GM18498 (cell line): ENCODE results near the gene AIP.
"Not testable (repeated sequence)": the region's sequence is repeated elsewhere in the genome, so short reads cannot be mapped to it uniquely, and the experiment has no call there.

Source experiments
- ATAC-seq: cut with Tn5 transposase; IDR thresholded peaks from one replicate; pipeline ENCODE4 v1.9.1; 2021; ENCODE audit warnings: mild to moderate bottlenecking, moderate library complexity; ENCODE audit not compliant: unreplicated experiment

The AIP gene

DNA sequence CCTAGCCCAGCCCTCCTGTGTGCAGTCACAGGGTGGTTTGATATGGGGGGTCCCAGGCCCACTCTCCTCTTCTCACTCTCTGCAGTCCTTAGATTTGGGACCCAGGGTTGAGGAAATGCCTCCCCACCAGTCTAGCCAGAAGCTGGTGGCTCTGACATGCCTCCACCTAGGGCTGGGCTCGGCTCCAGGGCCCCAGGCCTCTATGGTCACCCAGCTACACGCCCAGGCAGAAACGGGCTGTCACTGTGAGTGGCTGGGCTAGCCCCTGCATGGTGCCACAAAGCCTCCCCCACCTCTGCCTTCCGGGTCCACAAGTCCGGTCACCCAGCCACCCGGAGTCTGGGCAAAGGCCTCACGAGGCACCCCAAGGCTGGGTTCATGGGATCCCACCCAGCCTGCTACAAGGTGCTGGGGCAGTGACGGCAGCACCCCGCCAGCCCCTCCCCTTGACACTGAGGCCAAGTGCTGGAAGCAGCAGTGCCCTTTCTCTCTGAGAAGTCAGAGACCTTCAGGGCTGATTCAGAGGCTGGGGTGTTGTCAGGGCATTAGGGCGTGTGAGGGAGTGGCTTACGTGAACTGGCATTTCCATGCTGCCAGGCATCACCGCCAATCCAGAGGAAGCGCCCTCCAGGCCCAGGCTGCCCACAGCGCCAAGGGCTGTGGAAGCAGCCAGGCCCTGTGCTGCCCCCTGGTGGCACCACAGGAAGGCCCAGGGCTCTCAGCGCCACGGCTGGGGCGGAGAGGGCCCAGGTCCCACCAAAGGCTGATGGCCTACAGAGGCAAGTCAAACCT is 23.0 kb downstream of the AIP start:
- ATAC-seq: peak; percentile 22

DNA sequence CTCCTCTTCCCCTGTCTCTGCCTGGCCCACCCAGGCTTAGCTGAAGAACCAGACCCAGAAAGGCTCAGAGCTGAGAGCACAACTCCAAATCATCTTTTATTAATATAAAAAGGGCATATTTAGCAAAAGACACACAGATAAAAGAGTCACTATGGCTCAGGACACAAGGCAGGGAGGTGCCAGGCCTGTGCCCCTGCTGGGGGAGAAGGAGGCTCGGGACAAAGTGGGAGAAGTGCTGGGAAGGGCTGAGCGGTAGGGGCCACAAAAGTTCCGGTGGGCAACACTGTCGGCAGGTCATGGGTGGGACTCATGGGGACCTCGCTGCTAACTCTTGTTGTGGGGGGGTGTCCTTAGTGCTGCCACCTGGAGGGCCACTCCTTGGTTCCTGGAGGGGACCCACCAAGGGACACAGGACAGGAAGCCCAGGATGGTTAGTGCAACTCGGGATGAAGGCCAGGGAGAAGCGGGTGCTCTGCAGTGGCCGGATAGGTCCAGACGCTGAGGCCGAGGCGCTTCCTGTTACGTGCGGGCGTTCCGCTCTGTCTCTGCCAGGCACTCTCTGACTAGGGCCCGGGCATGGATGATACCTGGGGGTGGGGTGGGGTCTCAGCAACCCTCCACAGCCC is 23.7 kb downstream of the AIP start:
- no peak for ATAC-seq

DNA sequence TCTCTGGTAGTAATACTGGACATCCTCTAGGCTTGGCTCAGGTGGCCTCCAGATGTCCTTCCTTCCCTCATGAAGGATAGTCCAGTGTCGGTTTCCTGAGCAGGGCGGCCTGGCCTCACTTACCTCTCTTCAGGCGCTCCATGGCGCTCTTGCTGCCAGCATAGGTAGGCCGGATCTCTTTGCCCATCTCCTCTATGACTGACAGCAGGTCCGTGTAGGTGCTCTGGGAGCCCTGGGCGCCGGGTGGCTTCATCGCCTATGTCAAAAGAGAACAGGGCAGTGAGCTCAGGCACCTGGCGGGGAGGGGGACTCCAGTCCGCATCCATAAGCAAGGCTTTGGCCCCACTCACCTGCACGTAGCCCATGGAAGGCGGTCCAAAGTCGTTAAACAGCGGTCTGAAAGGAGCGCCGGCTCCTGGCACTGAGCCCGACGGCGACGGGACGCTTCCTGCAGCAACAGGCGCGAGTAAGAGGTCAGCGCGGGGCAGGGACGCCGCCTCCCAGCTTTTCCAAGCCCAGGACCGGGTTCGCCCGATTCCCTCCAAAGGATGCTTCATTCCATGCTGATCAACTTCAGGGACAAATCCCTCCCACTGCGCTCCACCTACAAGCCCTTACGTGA is 24.5 kb downstream of the AIP start:
- no peak for ATAC-seq

DNA sequence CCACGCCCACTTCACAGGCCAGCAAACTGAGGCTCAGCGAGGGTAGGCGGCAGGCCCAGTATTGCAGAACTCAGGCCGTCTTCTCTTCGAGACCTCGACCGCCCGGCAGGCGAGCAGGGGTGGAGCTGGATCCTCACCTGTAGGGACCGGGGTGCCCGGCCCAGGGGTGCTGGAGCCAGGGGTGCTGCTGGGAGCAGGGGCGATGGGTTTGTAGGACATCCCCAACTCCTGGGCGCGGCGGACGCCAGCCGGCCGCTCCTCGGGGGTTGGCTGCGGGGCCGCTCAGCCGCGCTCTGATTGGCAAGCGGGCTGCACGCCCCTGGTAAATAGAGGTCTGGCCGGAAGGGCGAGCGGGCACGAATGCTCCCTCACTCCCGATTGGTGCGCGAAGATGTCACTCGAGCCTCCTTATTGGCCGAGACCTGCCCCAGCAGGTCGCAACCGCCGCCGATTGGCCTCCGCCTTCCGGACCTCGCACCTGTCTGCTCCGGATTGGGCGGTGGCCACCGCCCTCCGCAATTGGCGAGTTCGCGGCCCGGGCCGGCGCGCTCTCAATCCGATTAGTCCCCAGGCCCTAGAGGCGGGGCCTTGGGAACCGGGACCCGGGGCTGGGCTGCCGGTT is 25.1 kb downstream of the AIP start, which contains the start of gene CDK2AP2:
TSS of gene CDK2AP2 (minus strand) at position 299 of the 622 bp plus-strand sequence. CDS start at position 219, 80 bp downstream.
- ATAC-seq: peak; percentile 79

DNA sequence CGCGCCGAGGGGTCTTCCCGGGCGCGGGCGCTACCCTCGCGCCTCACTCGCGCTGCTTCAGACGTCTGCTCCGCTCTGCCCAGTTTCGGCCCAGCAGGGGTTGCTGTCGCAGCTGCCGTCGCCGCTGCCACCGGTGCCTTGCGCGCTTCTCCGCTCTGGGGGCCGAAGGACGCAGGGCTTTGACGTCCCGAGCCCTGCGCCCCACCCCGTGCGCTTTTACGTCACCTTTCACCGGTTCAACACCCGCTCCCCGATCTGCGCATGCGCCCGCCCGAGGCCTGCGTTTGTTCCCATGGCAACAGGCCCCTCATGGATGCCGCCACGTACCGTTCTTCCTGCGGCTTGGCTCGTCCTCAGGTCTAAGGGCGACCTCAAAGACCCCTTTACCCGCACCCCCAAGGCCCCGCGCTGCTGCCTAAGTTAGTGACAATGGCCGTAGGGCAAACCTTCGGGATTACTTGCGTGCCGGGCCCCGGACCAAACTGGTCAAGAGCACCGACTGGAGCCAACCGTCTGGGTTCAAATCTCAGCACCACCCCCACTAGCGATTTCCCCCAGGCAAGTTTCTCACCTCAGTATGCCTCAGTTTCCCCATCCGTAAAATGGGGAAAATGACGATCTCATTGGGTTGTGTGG is 25.8 kb downstream of the AIP start:
- ATAC-seq: peak; percentile 51

DNA sequence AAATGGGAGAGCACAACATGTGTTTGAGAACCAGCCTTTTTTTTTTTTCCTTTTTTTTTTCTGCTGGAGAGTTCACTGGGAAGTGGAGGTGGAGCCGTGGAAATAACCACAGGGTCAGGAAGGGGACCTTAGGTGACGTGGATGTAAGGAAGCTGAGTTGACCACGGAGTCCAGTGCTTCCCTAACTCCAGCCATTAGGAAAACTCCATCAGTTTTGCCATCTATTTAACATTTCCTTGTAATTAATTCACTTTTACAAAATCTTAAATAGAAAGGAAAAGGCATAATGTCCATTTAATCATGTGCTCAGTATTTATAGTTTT is 27.2 kb downstream of the AIP start:
- no peak for ATAC-seq

DNA sequence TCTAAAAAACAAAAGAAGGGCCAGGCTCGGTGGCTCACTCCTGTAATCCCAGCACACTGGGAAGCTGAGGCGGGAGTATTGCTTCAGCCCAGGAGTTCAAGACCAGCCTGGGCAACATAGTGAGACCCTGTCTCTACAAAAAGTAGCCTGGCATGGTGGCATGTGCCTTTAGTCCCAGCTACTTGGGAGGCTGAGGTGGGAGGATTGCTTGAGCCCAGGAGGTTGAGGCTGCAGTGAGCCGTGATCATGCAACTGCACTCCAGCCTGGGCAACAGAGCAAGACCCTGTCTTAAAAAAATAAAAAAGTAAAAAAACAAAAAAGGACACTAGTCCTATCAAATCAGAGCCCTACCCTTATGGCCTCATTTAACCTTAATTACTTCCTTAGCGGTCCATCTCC is 28.7 kb downstream of the AIP start:
- not testable (repeated sequence) for ATAC-seq

DNA sequence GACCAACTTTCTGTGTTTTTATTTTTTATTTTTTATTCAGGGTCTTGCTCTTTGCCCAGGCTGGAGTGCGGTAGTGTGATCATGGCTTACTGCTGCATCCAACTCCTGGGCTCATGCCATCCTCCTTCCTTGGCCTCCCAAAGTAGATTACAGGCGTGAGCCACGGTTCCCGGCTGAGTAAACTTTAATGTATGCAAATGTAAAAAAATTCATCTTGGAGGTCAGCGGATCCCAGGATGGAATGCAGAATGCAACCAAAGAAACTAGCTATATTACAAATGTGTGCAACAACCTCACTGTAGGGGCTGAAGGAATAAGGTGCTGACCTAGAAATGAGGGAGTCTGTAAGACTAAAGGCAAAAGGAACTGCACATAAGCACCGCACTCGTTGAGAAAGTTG is 31.3 kb downstream of the AIP start:
- ATAC-seq: no peak

DNA sequence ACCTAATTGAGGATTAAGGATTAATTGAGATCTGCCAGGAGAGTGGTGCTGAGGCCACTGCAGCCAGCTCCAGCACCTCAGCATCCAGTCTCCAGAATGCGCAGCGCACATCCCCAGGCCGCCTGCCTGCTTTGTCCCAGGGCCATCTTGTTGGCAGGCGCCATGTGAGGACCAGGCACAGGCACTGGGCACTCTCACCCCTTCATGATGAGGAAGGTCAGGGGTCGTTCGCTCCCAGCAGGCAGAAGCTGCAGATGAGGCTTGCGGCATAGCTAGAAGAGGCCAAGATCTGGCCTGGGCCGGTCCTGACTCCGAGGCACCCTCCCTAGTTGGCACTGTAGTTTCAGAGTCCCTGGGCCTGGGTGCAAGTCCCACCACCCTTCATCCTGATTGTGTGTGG is 34.0 kb downstream of the AIP start:
- ATAC-seq: no peak

DNA sequence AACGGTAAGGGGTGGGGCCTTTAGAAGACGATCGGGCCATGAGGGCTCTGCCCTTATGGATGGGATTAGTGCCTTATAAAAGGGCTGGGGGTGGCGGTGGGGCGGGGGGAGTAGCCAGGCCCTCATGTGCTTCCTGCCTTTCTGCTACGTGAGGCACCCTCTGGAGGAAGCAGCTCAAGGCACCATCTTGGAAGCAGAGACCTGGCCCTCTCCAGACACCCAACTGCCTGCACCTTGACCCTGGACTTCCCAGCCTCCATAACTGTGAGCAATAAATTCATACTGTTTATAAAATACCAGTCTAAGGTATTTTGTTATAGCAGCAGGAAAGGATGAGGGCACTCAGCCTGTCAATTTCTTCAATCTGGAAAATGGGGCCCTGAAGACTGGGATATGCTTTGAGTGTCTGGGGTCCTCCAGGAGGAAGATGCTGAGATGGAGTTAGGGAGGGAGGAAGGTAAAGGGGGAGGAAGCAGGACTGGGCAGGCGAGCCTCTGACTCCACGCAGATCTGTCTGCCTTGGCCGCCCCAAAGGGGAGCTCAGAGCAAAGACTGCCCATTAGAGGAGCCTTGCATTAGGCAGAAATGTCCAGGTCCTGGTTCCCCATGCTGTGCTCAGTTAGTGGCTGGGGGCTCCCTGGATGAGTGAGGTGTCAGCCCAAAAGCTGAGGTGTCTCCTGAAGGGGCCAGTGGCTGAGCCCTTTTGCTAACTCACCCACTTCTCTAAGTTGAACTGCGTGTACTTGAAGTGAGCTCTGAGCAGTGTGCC is 35.1 kb downstream of the AIP start:
- ATAC-seq: no peak

DNA sequence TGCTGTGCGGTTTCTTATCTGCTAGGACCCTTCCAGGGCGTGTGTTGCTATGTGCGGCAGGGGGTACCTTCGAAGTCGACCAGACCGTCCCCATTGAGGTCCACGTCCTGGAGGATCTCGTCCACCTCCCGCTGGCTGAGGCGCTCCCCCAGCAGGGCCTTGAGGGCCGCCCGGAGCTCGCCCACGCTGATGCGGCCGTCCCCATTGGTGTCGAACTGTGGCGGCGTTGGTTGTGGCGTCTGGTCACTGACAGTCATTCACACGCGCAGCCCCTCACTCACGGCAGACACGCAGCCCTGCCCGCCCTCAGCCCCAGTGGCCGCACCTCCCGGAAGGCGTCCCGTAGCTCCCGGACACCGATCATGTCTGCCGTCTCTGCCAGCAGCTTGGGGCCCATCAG is 36.9 kb downstream of the AIP start:
- no peak for ATAC-seq

DNA sequence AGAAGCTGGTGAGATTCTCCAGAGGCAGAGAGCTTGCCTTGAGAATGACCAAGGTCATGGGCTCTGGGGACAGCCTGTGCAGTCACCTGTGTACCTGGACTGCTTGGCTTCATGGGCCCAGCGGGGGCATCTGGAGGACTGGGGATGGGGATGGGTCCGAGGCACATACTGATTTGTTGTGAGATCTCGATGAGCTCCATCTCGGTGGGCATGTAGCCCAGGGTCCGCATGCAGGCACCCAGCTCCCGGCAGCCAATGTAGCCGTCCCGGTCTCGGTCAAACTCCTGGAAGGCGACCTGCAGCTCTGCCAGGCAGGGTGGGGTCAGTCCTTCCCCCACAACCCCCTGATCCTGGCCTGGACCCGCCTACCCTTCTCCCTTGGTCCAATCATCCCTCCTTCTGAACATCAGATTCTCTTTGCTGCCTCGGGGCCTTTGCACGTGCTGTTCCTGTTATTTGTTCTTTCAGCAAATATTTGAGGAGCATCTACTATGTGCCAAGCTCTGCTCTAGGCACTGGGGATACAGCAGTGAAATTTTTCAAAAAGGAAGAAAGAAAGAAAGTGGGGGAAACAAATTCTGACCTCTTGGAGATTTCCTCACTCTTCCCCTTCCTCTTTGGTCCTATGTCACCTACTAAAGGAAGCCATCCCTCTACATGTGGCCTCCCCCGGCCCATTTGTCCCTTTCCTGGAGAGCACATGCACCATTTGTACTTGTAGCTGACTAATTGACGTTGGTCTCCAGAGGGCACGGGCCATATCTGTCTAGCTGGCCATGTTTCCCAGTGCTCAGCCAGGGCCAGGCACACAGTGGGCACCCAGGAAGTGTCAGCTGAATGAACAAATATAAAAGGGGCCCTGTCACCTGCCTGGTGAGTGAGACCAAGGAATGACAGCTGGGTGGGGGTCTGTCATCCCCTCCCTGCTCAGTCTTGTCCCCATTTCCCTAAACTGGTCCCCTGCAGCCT is 38.3 kb downstream of the AIP start:
- ATAC-seq: no peak

DNA sequence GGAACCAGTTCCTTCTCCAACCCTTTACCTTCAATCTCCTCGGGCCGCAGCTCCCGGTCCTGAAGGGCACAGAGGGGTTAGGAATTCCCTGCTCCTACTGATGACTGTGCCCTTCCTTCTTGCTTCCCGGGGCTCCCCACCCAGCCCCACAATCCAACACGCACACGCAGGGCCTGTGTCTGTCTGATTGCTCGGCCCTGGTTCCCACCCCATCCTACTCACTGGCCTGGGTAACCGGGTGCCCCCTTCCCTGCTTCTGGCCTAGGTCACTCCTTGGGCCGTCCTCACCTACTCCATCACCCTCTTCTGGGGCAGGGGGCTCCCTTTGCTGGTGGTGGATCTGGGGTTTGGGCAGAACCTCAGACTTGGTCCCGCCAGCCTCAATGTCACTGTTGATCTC is 39.1 kb downstream of the AIP start:
- no peak for ATAC-seq

DNA sequence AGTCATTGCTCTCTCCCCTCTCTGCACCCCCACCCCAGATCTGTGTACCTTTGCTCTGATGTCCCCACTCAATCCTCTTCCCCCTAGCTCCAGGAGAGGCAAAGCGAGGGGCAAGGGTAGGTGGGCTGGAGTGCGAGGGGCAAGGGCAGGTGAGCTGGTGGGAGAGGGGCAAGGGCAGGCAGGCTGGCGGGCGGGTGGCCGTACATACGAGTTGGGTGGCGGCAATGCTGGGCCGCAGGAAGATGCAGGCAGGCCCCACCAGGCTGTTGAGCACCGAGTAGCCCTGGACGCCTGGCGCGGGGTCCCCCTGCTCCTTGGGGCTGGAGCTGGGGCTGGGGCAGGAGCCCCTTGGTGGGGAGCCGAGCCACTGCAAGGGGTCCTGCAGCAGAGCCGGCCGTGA is 39.5 kb downstream of the AIP start:
- ATAC-seq: no peak

DNA sequence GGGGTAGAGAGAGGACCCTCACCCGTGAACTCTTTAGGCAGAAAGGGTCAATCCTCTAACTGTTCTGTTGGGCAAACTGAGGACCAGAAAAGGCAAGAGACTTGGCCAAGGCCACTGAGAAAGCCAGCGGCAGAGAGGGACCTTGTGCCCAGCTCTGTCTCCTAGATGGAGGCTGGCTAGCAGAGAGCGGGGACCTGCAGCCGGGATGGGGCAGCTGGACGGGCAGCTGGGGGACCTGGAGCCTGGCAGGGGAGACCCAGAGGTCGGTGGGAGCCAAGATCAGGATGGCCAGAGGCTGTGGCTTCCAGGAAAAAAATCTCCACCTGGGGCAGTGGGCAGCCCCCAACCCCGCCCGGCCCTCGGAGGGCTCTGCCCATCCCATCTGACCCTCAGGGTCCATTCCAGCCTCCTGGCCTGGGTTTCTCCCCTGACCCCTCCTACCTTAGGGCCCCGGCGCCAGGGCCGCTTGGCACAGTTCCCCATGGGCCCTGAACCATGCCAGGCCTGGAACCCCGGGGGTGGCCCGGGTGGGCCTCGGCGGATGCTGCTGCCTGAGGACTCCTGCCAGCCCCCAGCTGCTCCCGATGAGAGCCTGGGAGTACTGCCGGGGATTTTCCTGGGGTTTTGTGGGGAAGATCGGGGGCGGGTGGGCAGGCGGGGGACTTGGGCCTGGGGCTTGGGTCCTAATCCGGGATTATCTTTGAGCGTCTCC is 40.2 kb downstream of the AIP start, which contains the start of gene CABP2:
TSS of gene CABP2 (minus strand) at position 603 of the 712 bp plus-strand sequence. CDS start at position 483, 120 bp downstream.
- no peak for ATAC-seq

DNA sequence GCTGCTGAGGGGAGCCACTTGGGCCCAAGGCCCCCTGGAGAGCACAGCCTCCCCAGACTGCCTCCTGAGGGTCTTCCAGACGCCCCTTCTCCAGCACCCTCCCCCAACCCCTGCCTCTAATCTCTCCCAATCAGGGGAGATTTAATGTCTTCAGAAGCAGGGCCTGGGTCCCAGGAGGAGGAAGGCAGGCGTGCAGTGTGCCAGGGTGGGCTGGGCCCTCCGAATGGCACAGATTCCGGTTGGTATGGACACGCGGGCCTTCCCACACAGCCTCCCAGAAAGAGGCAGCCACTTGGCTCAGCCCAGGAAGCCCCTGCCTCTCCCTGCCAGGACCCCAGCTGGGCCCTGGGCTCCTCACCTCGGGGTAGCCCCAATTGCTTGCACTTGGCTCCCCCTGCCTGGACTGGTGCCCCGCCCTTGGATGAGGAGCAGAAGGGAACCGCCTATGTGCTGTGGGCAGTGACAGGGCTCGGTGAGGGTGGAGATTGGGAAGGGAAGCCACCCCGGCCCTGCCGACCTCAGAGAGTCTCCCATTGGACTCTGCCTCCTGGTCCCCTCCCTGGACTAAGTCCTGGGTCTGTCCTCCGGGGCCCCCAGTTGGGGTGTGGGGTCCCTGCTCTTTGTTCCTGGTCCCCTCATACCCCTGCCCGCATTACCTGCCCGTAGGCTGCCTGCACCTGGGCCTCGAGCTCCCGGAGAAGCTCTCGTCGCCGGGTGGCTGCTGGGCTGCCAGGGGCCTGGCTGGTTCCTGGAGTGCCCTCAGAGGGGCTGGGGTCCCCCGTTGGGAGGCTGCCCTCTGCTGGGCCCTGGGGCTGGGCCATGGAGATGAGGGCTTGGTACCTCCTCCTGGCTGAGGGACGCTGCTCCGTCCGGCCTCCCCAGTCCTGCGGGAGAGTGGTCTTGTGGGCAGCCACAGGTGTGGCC is 41.0 kb downstream of the AIP start:
- no peak for ATAC-seq

DNA sequence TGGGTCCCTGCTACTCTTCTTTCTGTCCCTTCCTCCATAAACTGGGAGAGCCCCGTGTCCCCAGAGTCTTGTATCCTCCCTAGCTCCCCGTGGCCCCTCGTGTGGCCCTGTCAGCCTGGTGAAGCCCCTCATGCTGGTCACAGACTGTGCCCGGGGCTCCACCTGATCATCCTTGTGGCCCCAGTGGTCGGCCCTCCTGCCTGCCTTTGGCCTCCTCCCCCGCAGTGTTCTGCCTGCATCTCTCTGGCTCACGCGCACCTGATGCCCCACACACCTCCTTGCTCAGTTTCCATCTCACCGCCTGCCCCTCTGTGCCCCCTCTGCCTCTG is 41.6 kb downstream of the AIP start:
- no peak for ATAC-seq
